Cardiac muscle cell (in vitro differentiated cells and primary cell): Measurements from ENCODE around the gene COPA. TPM values are rescaled to one million over a fixed set of nuclear protein-coding genes. Genes with fewer than 3 reads are reported as not detected.

Source experiments
- DNase-seq, 2 donors: peaks; one replicate each; pipeline versions ENCODE4 v3.0.0 to v3.0.0-alpha.2; 2010 to 2017; ENCODE audit warnings: low read depth in 1 of 2, low spot score in 1 of 2
- H3K27ac ChIP-seq: fragments of 200-600 bp; sonication (generic); 2 replicates; pipeline ENCODE4 v1.5.1; 2016
- H3K27me3 ChIP-seq: fragments of 200-600 bp; sonication (generic); 2 replicates; pipeline ENCODE4 v1.6.0; 2016; ENCODE audit warnings: control low read depth
- H3K36me3 ChIP-seq: fragments of 200-600 bp; sonication (generic); 2 replicates; pipeline ENCODE4 v1.5.1; 2016; ENCODE audit warnings: control low read depth
- H3K4me1 ChIP-seq: fragments of 200-600 bp; sonication (generic); 2 replicates; pipeline ENCODE4 v1.8.1; 2017; ENCODE audit warnings: low read depth, mild to moderate bottlenecking, mixed run types
- H3K4me3 ChIP-seq: fragments of 200-600 bp; sonication (generic); 2 replicates; pipeline ENCODE4 v1.5.1; 2016; ENCODE audit warnings: mild to moderate bottlenecking
- H3K9me3 ChIP-seq: fragments of 200-600 bp; sonication (generic); 2 replicates; pipeline ENCODE4 v1.5.1; 2017; ENCODE audit warnings: low read depth, mild to moderate bottlenecking, control low read depth
- polyA plus RNA-seq: library from polyadenylated mRNA; unstranded; fragments of >200 nt; fragmentation: Nextera tagmentation; extraction: Ambion mirVana; gene quantifications from 2 replicates; pipeline ENCODE4 v1.2.1, GENCODE V29; 2016
- total RNA-seq: library from RNA; depleted of rRNA; stranded (reverse); fragments of >200 nt; gene quantifications from 2 replicates; pipeline ENCODE4 v1.2.3, GENCODE V29; 2016
- TF ChIP-seq, protein P1 (sequence below): IDR thresholded peaks from 2 replicates; pipeline ENCODE4 v1.5.1; 2012; ENCODE audit warnings: low read depth, mild to moderate bottlenecking, low read length

The COPA gene
- total and polyA plus RNA-seq, 2 experiments from 2014 or later, result 129 to 139 TPM

DNA sequence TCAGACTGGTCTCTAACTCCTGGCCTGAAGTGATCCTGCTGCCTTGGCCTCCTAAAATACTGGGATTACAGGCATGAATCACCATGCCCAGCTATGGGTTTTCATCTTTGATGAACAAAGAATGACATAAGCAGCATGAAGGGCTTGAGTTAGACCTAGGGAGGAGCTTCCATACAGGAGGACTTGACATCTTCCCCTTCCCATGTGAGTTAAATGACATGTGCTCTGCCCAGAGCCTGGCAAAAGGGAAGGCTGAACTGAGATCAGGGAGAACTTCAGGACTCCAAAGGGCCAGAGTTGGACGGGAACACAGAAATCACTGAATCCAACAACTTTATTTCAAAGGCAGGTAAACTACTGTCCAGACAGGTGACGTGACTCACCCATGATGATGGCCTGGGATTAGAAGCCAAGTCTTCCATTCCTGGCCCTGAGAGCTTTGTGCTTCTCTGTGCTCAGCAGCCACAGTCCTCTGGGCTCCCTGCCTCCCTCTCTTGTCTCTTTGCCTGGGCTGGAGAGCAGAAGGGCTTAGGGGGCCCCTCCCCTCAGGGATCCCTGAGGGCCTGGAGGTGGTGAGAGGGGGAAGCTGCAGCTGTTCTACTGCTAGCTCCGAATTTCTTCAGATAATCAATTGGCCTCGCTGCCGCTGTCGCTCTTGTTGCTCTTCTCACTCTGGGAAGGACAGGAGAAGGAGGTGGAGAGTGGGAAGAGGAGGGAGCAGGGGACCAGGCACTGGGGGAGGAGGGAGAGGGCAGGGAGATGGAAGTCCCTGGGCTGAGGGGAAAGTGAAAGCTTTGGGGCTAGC is 31.5 kb upstream of the COPA start:
- peak in 1 of 2 donors; percentile 30 for DNase-seq

DNA sequence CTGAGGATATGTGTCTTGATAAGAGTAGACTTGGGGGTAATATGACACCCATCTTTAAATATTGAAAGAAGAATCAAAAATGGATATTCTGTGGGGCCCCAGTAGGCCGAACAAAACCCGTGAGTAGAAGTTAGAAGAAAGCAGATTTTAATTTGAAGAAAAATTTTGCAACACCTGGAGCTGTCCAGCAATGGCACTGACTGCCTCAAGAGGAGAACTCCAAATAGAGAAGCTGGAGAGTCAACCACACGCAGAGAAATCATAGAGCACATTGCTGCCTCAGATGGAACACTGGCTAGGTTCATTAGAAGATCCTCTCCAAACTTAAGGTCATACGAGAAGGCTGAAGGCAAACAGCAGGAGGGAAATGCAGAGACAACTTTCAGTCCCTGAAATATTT is 30.6 kb upstream of the COPA start:
- H3K4me1 ChIP-seq, result no peaks in the 10 kb centered on the region
- H3K27ac ChIP-seq, result no peak overlapping the region
- TF ChIP-seq, protein P1, sequence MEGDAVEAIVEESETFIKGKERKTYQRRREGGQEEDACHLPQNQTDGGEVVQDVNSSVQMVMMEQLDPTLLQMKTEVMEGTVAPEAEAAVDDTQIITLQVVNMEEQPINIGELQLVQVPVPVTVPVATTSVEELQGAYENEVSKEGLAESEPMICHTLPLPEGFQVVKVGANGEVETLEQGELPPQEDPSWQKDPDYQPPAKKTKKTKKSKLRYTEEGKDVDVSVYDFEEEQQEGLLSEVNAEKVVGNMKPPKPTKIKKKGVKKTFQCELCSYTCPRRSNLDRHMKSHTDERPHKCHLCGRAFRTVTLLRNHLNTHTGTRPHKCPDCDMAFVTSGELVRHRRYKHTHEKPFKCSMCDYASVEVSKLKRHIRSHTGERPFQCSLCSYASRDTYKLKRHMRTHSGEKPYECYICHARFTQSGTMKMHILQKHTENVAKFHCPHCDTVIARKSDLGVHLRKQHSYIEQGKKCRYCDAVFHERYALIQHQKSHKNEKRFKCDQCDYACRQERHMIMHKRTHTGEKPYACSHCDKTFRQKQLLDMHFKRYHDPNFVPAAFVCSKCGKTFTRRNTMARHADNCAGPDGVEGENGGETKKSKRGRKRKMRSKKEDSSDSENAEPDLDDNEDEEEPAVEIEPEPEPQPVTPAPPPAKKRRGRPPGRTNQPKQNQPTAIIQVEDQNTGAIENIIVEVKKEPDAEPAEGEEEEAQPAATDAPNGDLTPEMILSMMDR, result no peak
- no peaks in the 10 kb centered on the region for H3K9me3 ChIP-seq
- no peak overlapping the region for H3K4me3 ChIP-seq
- no peaks in the 10 kb centered on the region for H3K36me3 ChIP-seq
- peak in 1 of 2 donors; percentile 41 for DNase-seq
- H3K27me3 ChIP-seq, result no peaks in the 10 kb centered on the region

More for the DNA sequence above, 31.5 kb upstream of the COPA start:
- Histone ChIP-seq H3K4me1 (no peaks in the 10 kb centered on the region), H3K9me3 (no peaks in the 10 kb centered on the region), H3K36me3 (no peaks in the 10 kb centered on the region), H3K4me3 (no peak overlapping the region), H3K27ac (no peak overlapping the region), H3K27me3 (no peaks in the 10 kb centered on the region)
- TF ChIP-seq, protein P1, result no peak

DNA sequence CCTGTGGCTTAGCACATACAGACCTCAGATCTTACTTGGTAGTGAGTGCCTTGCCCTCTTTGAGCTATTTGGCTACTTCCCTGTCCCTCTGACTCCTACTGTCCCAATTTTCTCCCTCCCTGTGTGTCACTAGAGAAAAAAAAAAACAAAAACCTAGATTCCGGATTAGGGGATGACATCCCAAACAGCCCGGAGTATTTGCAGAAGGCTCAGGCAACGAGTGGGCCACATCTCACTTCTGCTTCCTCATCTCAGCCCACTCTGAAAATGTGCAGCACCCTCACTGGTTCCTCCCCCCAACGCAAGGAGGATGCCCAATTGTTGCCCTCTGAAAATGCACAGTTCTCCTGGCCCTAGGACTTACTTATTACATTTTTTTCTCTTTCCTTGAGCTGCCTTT is 28.7 kb upstream of the COPA start:
- Histone ChIP-seq H3K27me3 (no peaks in the 10 kb centered on the region), H3K4me3 (no peak overlapping the region), H3K36me3 (no peaks in the 10 kb centered on the region), H3K27ac (no peak overlapping the region), H3K4me1 (no peaks in the 10 kb centered on the region), H3K9me3 (no peaks in the 10 kb centered on the region)
- TF ChIP-seq, protein P1, result no peak
- DNase-seq, result no peak

DNA sequence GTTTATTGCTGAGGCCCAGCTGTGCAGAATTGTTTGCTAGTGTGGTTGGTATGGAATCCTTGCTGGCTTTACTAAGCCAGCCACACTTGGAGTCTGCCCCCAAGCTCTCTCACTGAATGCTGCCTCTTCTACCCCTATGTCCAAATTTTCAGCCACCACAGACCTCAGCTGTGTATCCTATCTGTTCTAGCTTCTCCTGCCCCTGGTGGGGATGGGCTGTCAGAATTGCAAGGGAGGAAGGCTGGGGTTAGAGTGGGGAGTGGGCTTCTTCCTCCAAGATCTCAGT is 28.2 kb upstream of the COPA start:
- no peak for DNase-seq
- H3K4me1 ChIP-seq, result no peaks in the 10 kb centered on the region

DNA sequence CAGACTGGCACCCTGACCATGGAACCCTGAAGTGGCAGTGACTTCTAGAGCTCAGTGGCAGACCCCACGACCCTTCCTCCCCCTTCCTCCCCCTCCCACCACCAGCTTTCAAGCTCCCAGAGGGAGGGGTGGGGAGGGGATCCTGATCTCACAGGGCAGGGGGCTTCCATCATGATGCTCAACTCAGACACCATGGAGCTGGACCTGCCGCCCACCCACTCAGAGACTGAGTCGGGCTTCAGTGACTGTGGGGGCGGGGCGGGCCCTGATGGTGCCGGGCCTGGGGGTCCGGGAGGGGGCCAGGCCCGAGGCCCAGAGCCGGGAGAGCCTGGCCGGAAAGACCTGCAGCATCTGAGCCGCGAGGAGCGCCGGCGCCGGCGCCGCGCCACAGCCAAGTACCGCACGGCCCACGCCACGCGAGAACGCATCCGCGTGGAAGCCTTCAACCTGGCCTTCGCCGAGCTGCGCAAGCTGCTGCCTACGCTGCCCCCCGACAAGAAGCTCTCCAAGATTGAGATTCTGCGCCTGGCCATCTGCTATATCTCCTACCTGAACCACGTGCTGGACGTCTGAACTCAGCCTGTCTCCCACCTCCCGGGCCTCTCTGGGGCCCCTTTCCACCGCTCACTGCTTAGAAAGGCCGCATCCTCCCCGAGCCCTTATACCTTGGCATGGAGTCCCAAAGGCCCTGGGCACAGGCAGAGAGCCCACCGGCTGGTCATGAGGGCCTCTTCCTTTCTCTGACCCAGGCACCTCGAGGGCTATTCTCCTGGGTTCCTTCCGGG is 27.7 kb upstream of the COPA start:
- no peak for DNase-seq
- TF ChIP-seq, protein P1, result no peak
- H3K36me3 ChIP-seq, result no peaks in the 10 kb centered on the region
- H3K27me3 ChIP-seq, result no peaks in the 10 kb centered on the region
- no peak overlapping the region for H3K27ac ChIP-seq
- no peaks in the 10 kb centered on the region for H3K4me1 ChIP-seq
- H3K9me3 ChIP-seq, result no peaks in the 10 kb centered on the region
- no peak overlapping the region for H3K4me3 ChIP-seq

More for the DNA sequence above, 28.2 kb upstream of the COPA start:
- no peaks in the 10 kb centered on the region for H3K36me3 ChIP-seq
- H3K27ac ChIP-seq, result no peak overlapping the region
- no peaks in the 10 kb centered on the region for H3K9me3 ChIP-seq
- no peaks in the 10 kb centered on the region for H3K27me3 ChIP-seq
- TF ChIP-seq, protein P1, result no peak
- H3K4me3 ChIP-seq, result no peak overlapping the region
